ENCODE results near the gene WDPCP.
A peak's percentile ranks its signal among the peaks of the same experiment; 100 is the strongest.

Gene WDPCP

GRCh38 chr2:63436488-63436887 lies 151.8 kb downstream of the WDPCP start:
- no peaks in the 10 kb centered on the region for H3K4me1 ChIP-seq (ENCODE audit: control insufficient read depth, insufficient read depth, low read depth, low read length)

DNA sequence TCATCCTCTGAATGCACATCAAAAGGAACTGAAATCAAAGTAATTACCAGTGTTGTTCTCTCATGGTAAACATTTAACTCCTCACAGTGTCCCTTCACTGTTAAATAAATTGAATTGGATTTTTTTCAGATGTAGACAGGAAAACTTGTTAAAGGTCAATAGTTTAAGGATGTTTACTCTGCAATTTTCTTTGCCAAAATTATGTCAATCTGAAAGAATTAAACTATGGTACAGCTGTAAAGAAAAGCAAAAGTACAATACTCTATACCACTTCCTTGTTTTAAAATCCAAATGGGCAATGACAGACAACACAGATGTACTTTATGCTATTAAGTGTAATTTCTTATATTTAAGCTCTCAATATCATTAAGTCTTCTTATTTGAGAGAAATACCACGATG lies 153.2 kb downstream of the WDPCP start:
- no CpG with 5 or more reads among the region's 1 CpG for WGBS
- Histone ChIP-seq H2BK5ac (ENCODE audit: low read depth, low read length, poor library complexity, severe bottlenecking) (no peak overlapping the region), H3K27me3 (ENCODE audit: control insufficient read depth in 1 of 2, insufficient read depth in 1 of 2, low read length in 2 of 2) (no peaks in the 10 kb centered on the region), H2AFZ (ENCODE audit: low read depth, low read length) (no peak overlapping the region), H3K23ac (ENCODE audit: low read length in 2 of 2) (no peak overlapping the region), H3K4me2 (ENCODE audit: low read length, poor library complexity, severe bottlenecking) (no peak overlapping the region), H3K14ac (ENCODE audit: low read length in 2 of 2) (no peak overlapping the region), H4K91ac (ENCODE audit: low read length) (no peak overlapping the region), H2BK15ac (ENCODE audit: low read depth, poor library complexity, severe bottlenecking) (no peak overlapping the region), H3K36me3 (ENCODE audit: control insufficient read depth in 1 of 2, insufficient read depth in 2 of 2, low read depth in 1 of 2, low read length in 2 of 2) (no peaks in the 10 kb centered on the region), H3K18ac (ENCODE audit: low read depth in 1 of 2, low read length in 2 of 2) (no peak overlapping the region), H2BK120ac (ENCODE audit: low read depth, low read length) (no peak overlapping the region), H3K4me1 (ENCODE audit: control insufficient read depth, insufficient read depth, low read depth, low read length) (no peaks in the 10 kb centered on the region), H3K9ac (ENCODE audit: low read length) (no peak overlapping the region), H3K27ac (ENCODE audit: low read length, poor library complexity, severe bottlenecking) (no peak overlapping the region), H3K4me3 (ENCODE audit: insufficient read depth in 1 of 2, low read depth in 1 of 2, low read length in 2 of 2) (no peak overlapping the region), H3K9me3 (ENCODE audit: control insufficient read depth, low read length) (no peaks in the 10 kb centered on the region), H3K79me1 (replicated peaks; ENCODE audit: low read length, poor library complexity, severe bottlenecking) (no peaks in the 10 kb centered on the region), H4K8ac (ENCODE audit: low read length) (no peak overlapping the region), H3K4ac (ENCODE audit: low read depth in 1 of 2, low read length in 2 of 2) (no peak overlapping the region), H2AK5ac (ENCODE audit: low read length, severe bottlenecking) (no peak overlapping the region), H2BK12ac (ENCODE audit: low read length in 2 of 2) (no peak overlapping the region)
- no peak for DNase-seq

More at GRCh38 chr2:63436488-63436887, 151.8 kb downstream of the WDPCP start:
- no peak overlapping the region for H2AK5ac ChIP-seq (ENCODE audit: low read length, severe bottlenecking)
- H3K27ac ChIP-seq (ENCODE audit: low read length, poor library complexity, severe bottlenecking): no peak overlapping the region
- H2BK5ac ChIP-seq (ENCODE audit: low read depth, low read length, poor library complexity, severe bottlenecking): no peak overlapping the region
- no peak overlapping the region for H2BK15ac ChIP-seq (ENCODE audit: low read depth, poor library complexity, severe bottlenecking)
- no peak overlapping the region for H4K8ac ChIP-seq (ENCODE audit: low read length)
- H4K91ac ChIP-seq (ENCODE audit: low read length): no peak overlapping the region
- H3K18ac ChIP-seq (ENCODE audit: low read depth in 1 of 2, low read length in 2 of 2): no peak overlapping the region
- no peak overlapping the region for H3K4me3 ChIP-seq (ENCODE audit: insufficient read depth in 1 of 2, low read depth in 1 of 2, low read length in 2 of 2)
- no peak overlapping the region for H3K9ac ChIP-seq (ENCODE audit: low read length)
- no peaks in the 10 kb centered on the region for H3K79me1 ChIP-seq (replicated peaks; ENCODE audit: low read length, poor library complexity, severe bottlenecking)
- no peak overlapping the region for H3K4me2 ChIP-seq (ENCODE audit: low read length, poor library complexity, severe bottlenecking)
- no peak overlapping the region for H2BK12ac ChIP-seq (ENCODE audit: low read length in 2 of 2)
- no peak overlapping the region for H3K4ac ChIP-seq (ENCODE audit: low read depth in 1 of 2, low read length in 2 of 2)
- DNase-seq: no peak
- H3K27me3 ChIP-seq (ENCODE audit: control insufficient read depth in 1 of 2, insufficient read depth in 1 of 2, low read length in 2 of 2): no peaks in the 10 kb centered on the region
- H3K36me3 ChIP-seq (ENCODE audit: control insufficient read depth in 1 of 2, insufficient read depth in 2 of 2, low read depth in 1 of 2, low read length in 2 of 2): no peaks in the 10 kb centered on the region
- H2AFZ ChIP-seq (ENCODE audit: low read depth, low read length): no peak overlapping the region
- no peak overlapping the region for H3K14ac ChIP-seq (ENCODE audit: low read length in 2 of 2)
- H3K23ac ChIP-seq (ENCODE audit: low read length in 2 of 2): no peak overlapping the region
- H2BK120ac ChIP-seq (ENCODE audit: low read depth, low read length): no peak overlapping the region
- no peaks in the 10 kb centered on the region for H3K9me3 ChIP-seq (ENCODE audit: control insufficient read depth, low read length)

GRCh38 chr2:63434024-63435001 lies 154.0 kb downstream of the WDPCP start:
- no peak overlapping the region for H3K27ac ChIP-seq (ENCODE audit: low read length, poor library complexity, severe bottlenecking)
- no peak overlapping the region for H3K18ac ChIP-seq (ENCODE audit: low read depth in 1 of 2, low read length in 2 of 2)
- no peak for DNase-seq
- H3K27me3 ChIP-seq (ENCODE audit: control insufficient read depth in 1 of 2, insufficient read depth in 1 of 2, low read length in 2 of 2): no peaks in the 10 kb centered on the region
- no peak overlapping the region for H2AFZ ChIP-seq (ENCODE audit: low read depth, low read length)
- H3K4me2 ChIP-seq (ENCODE audit: low read length, poor library complexity, severe bottlenecking): no peak overlapping the region
- no peak overlapping the region for H4K91ac ChIP-seq (ENCODE audit: low read length)
- no peak overlapping the region for H3K23ac ChIP-seq (ENCODE audit: low read length in 2 of 2)
- no peak overlapping the region for H2BK120ac ChIP-seq (ENCODE audit: low read depth, low read length)
- no peak overlapping the region for H3K4ac ChIP-seq (ENCODE audit: low read depth in 1 of 2, low read length in 2 of 2)
- H2BK15ac ChIP-seq (ENCODE audit: low read depth, poor library complexity, severe bottlenecking): no peak overlapping the region
- no peak overlapping the region for H3K14ac ChIP-seq (ENCODE audit: low read length in 2 of 2)
- H3K9me3 ChIP-seq (ENCODE audit: control insufficient read depth, low read length): no peaks in the 10 kb centered on the region
- H3K9ac ChIP-seq (ENCODE audit: low read length): no peak overlapping the region
- no peak overlapping the region for H2AK5ac ChIP-seq (ENCODE audit: low read length, severe bottlenecking)
- no peak overlapping the region for H3K4me3 ChIP-seq (ENCODE audit: insufficient read depth in 1 of 2, low read depth in 1 of 2, low read length in 2 of 2)
- H3K36me3 ChIP-seq (ENCODE audit: control insufficient read depth in 1 of 2, insufficient read depth in 2 of 2, low read depth in 1 of 2, low read length in 2 of 2): no peaks in the 10 kb centered on the region
- H3K4me1 ChIP-seq (ENCODE audit: control insufficient read depth, insufficient read depth, low read depth, low read length): no peaks in the 10 kb centered on the region
- no peak overlapping the region for H2BK5ac ChIP-seq (ENCODE audit: low read depth, low read length, poor library complexity, severe bottlenecking)
- WGBS: 95% methylated on average over 10 of the region's 12 CpGs
- no peaks in the 10 kb centered on the region for H3K79me1 ChIP-seq (replicated peaks; ENCODE audit: low read length, poor library complexity, severe bottlenecking)
- no peak overlapping the region for H2BK12ac ChIP-seq (ENCODE audit: low read length in 2 of 2)
- H4K8ac ChIP-seq (ENCODE audit: low read length): no peak overlapping the region

DNA sequence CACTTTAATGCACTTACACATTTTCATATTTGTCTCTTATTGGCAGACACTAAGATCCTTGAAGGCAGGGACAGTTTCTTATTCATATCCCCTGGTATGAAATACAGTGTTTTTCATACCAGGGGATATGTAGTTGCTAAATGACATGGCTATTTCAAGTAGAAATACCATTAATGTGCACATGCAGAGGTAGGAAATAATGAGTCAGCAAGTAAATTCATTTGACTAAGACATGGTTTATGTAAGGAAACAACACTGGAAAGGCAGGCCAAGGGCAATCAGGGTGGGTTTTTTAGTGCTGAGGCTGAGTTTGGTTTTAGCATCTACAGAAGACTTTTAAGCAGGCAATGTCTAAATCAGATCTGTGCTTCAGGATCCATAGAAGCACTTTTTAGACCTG lies 155.9 kb downstream of the WDPCP start:
- no peak overlapping the region for H3K4ac ChIP-seq (ENCODE audit: low read depth in 1 of 2, low read length in 2 of 2)
- no peak overlapping the region for H2BK120ac ChIP-seq (ENCODE audit: low read depth, low read length)
- no peak overlapping the region for H3K23ac ChIP-seq (ENCODE audit: low read length in 2 of 2)
- H3K4me1 ChIP-seq (ENCODE audit: control insufficient read depth, insufficient read depth, low read depth, low read length): no peaks in the 10 kb centered on the region
- no peak overlapping the region for H4K8ac ChIP-seq (ENCODE audit: low read length)
- no peak overlapping the region for H2BK5ac ChIP-seq (ENCODE audit: low read depth, low read length, poor library complexity, severe bottlenecking)
- no peaks in the 10 kb centered on the region for H3K36me3 ChIP-seq (ENCODE audit: control insufficient read depth in 1 of 2, insufficient read depth in 2 of 2, low read depth in 1 of 2, low read length in 2 of 2)
- peak; percentile 42 for DNase-seq
- H2BK12ac ChIP-seq (ENCODE audit: low read length in 2 of 2): no peak overlapping the region
- H4K91ac ChIP-seq (ENCODE audit: low read length): no peak overlapping the region
- H3K27ac ChIP-seq (ENCODE audit: low read length, poor library complexity, severe bottlenecking): no peak overlapping the region
- no peak overlapping the region for H3K4me2 ChIP-seq (ENCODE audit: low read length, poor library complexity, severe bottlenecking)
- H3K79me1 ChIP-seq (replicated peaks; ENCODE audit: low read length, poor library complexity, severe bottlenecking): no peaks in the 10 kb centered on the region
- H2AK5ac ChIP-seq (ENCODE audit: low read length, severe bottlenecking): no peak overlapping the region
- H2AFZ ChIP-seq (ENCODE audit: low read depth, low read length): no peak overlapping the region
- H2BK15ac ChIP-seq (ENCODE audit: low read depth, poor library complexity, severe bottlenecking): no peak overlapping the region
- no peak overlapping the region for H3K14ac ChIP-seq (ENCODE audit: low read length in 2 of 2)
- H3K27me3 ChIP-seq (ENCODE audit: control insufficient read depth in 1 of 2, insufficient read depth in 1 of 2, low read length in 2 of 2): no peaks in the 10 kb centered on the region
- H3K9me3 ChIP-seq (ENCODE audit: control insufficient read depth, low read length): peaks cover 3% of the 10 kb centered on the region
- H3K4me3 ChIP-seq (ENCODE audit: insufficient read depth in 1 of 2, low read depth in 1 of 2, low read length in 2 of 2): no peak overlapping the region
- H3K9ac ChIP-seq (ENCODE audit: low read length): no peak overlapping the region
- no peak overlapping the region for H3K18ac ChIP-seq (ENCODE audit: low read depth in 1 of 2, low read length in 2 of 2)

Data from mesenchymal stem cell (in vitro differentiated cells and primary cell).